ENCODE results near the gene RENBP.
A peak's percentile ranks its signal among the peaks of the same experiment; 100 is the strongest.

Gene RENBP

DNA sequence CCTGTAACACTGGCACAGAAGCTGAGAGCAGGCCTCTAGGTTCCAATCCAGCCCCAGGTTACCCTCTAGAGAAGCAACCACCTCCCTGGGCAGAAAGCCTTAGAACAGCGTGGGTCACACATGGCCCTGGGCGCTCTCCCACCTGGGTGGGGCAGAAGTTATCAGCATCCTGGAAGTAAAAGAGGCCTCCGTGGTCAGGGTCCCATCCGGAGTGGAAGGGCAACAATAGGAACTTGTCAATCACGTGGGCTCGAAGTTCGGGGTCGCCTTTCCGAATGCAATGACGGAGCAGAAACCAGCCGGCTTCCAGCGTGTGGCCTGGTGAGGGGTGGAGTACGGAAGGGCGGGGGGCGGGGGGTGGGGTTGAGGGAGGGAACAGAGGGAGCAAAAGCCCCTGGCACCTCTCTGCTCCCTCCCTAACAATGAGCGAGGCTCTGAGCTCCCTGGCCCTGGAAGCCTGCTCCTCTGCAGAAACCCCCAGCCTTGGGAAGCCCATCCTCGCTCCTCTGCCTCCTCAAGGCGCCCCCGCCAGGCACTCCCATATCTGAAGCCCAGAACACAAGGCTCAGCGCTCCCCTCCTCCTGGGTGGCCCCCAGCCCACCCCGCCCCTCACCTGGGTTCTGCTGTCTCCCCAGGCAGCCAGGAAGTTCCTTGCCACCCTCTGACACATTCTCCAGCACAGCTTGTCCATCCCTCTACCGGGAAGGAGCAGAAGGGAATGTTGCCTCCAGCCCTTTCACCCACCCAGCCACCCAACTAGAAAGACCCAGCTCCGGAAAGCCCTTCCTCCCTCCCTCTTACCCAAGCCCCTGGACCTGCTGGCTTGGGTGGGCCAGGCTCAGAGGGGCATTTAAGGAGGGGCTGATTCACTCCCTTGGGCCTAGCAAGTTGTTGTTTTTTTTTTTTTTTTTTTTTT lies 2.8 kb downstream of the RENBP start:
- H3K4me3 ChIP-seq (ENCODE audit: low read depth, low read length) = peak overlapping the region; percentile 41
- H3K27me3 ChIP-seq (ENCODE audit: control insufficient read depth, insufficient read depth, low read length) = no peaks in the 10 kb centered on the region
- H3K4me1 ChIP-seq (ENCODE audit: control insufficient read depth, insufficient read depth, low read length) = peaks cover 44% of the 10 kb centered on the region; the same call in 1 of the 2 replicates
- no peaks in the 10 kb centered on the region; the same call in 1 of the 2 replicates for H3K9me3 ChIP-seq (ENCODE audit: control insufficient read depth, insufficient read depth, low read depth, low read length)
- H3K27ac ChIP-seq (ENCODE audit: low read depth, low read length) = peak overlapping the region; percentile 90; the same call in 1 of the 2 replicates
- H3K9ac ChIP-seq (ENCODE audit: low read length) = peak overlapping the region; percentile 86
- peaks cover 14% of the 10 kb centered on the region; the same call in 1 of the 2 replicates for H3K36me3 ChIP-seq (ENCODE audit: control insufficient read depth, insufficient read depth, low read length)

- peaks cover 7% of the 10 kb centered on the region; the same call in 1 of the 2 replicates for H3K36me3 ChIP-seq (ENCODE audit: control insufficient read depth, insufficient read depth, low read length)
- no peaks in the 10 kb centered on the region for H3K27me3 ChIP-seq (ENCODE audit: control insufficient read depth, insufficient read depth, low read length)
- no peaks in the 10 kb centered on the region; the same call in 1 of the 2 replicates for H3K9me3 ChIP-seq (ENCODE audit: control insufficient read depth, insufficient read depth, low read depth, low read length)
- peaks cover 49% of the 10 kb centered on the region; the same call in 1 of the 2 replicates for H3K4me1 ChIP-seq (ENCODE audit: control insufficient read depth, insufficient read depth, low read length)
- H3K27ac ChIP-seq (ENCODE audit: low read depth, low read length) = no peak overlapping the region
- peak overlapping the region; percentile 1; the same call in 1 of the 2 replicates for H3K4me3 ChIP-seq (ENCODE audit: low read depth, low read length)
- H3K9ac ChIP-seq (ENCODE audit: low read length) = no peak overlapping the region
Observed at GRCh38 chrX:153939573-153939972, 4.9 kb downstream of the RENBP start.

DNA sequence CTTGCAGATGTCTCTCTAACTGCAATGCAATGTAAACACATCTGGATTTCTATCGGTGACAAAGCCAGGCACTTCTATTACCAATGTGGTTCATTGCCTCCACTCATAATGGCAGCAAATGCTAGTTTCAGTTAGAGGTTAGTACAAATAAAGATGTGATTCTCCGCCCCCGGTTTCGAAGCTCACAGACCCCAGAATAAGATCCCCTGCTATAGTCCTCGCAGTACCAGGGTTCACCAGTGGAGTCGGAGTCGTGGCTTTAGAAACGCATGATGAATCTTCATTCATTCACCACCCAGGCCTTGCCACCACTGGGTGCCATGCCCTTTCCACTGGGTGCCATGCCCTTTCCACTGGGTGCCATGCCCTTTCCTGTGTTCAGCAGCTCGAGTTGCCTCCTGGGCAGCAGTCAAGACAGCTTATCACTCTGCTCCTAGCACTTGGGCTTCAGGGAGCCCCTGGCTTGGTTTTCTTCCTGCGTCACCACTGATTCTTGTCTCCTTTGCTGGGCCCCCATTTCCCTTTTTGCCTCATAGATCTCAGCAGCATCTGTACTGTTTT lies 6.1 kb downstream of the RENBP start:
- no peak overlapping the region for H3K27ac ChIP-seq (ENCODE audit: low read depth, low read length)
- H3K9me3 ChIP-seq (ENCODE audit: control insufficient read depth, insufficient read depth, low read depth, low read length) = no peaks in the 10 kb centered on the region; the same call in 1 of the 2 replicates
- H3K36me3 ChIP-seq (ENCODE audit: control insufficient read depth, insufficient read depth, low read length) = peaks cover 2% of the 10 kb centered on the region; the same call in 1 of the 2 replicates
- H3K4me3 ChIP-seq (ENCODE audit: low read depth, low read length) = no peak overlapping the region
- H3K9ac ChIP-seq (ENCODE audit: low read length) = no peak overlapping the region
- peaks cover 42% of the 10 kb centered on the region; the same call in 1 of the 2 replicates for H3K4me1 ChIP-seq (ENCODE audit: control insufficient read depth, insufficient read depth, low read length)
- no peaks in the 10 kb centered on the region for H3K27me3 ChIP-seq (ENCODE audit: control insufficient read depth, insufficient read depth, low read length)

GRCh38 chrX:153937056-153937455 lies 7.4 kb downstream of the RENBP start:
- H3K4me3 ChIP-seq (ENCODE audit: low read depth, low read length) = no peak overlapping the region
- H3K27ac ChIP-seq (ENCODE audit: low read depth, low read length) = no peak overlapping the region
- H3K27me3 ChIP-seq (ENCODE audit: control insufficient read depth, insufficient read depth, low read length) = no peaks in the 10 kb centered on the region
- no peaks in the 10 kb centered on the region; the same call in 1 of the 2 replicates for H3K9me3 ChIP-seq (ENCODE audit: control insufficient read depth, insufficient read depth, low read depth, low read length)
- H3K36me3 ChIP-seq (ENCODE audit: control insufficient read depth, insufficient read depth, low read length) = peaks cover 13% of the 10 kb centered on the region
- H3K4me1 ChIP-seq (ENCODE audit: control insufficient read depth, insufficient read depth, low read length) = peaks cover 32% of the 10 kb centered on the region; the same call in 1 of the 2 replicates
- no peak overlapping the region for H3K9ac ChIP-seq (ENCODE audit: low read length)

- Histone ChIP-seq H3K27ac (ENCODE audit: low read depth, low read length) (no peak overlapping the region), H3K27me3 (ENCODE audit: control insufficient read depth, insufficient read depth, low read length) (no peaks in the 10 kb centered on the region), H3K4me1 (ENCODE audit: control insufficient read depth, insufficient read depth, low read length) (peaks cover 22% of the 10 kb centered on the region; the same call in 1 of the 2 replicates), H3K4me3 (ENCODE audit: low read depth, low read length) (peak overlapping the region; percentile 52), H3K9me3 (ENCODE audit: control insufficient read depth, insufficient read depth, low read depth, low read length) (peaks cover 6% of the 10 kb centered on the region; the same call in 1 of the 2 replicates), H3K36me3 (ENCODE audit: control insufficient read depth, insufficient read depth, low read length) (peaks cover 29% of the 10 kb centered on the region), H3K9ac (ENCODE audit: low read length) (peak overlapping the region; percentile 5)
Observed at GRCh38 chrX:153935326-153935851, 9.1 kb downstream of the RENBP start.

DNA sequence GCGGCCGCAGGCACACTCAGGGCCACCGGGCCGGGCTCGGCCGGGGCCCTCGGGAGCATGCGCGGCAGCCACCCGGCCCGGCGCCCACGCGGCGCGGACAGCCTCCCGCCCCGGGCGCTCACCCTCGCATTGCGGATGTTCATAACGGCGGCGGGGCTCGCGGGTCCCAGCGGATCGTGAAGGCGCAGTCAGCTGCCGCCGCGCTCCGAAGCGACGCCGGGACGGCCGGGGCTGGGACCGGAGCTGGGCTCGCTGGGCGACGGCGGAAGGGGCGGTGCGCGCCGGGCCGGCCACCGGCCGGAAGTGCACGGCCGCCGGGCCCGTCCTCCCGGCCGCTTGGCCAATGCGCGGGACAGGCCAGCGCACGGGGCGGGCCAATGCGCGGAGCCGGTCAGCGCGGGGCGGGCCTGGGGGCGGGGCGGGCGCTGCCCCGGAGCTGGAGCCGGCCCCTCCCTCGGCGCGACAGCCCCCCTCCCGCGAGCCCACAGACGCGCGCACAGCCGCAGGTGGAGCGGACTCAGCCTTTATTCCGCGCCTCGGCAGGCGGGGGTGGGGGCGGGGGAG lies 9.6 kb downstream of the RENBP start, which contains the start of gene NAA10:
Gene NAA10, minus strand, starts transcription at position 276 of the 564 bp plus-strand sequence. Its CDS starts 133 bp downstream, at position 143.
- Histone ChIP-seq H3K27ac (ENCODE audit: low read depth, low read length) (peak within 1 kb of the TSS; percentile 34; the same call in 1 of the 2 replicates), H3K9me3 (ENCODE audit: control insufficient read depth, insufficient read depth, low read depth, low read length) (peaks cover 9% of the 10 kb centered on the region; the same call in 1 of the 2 replicates), H3K27me3 (ENCODE audit: control insufficient read depth, insufficient read depth, low read length) (no peaks in the 10 kb centered on the region), H3K36me3 (ENCODE audit: control insufficient read depth, insufficient read depth, low read length) (peaks cover 35% of the 10 kb centered on the region), H3K4me1 (ENCODE audit: control insufficient read depth, insufficient read depth, low read length) (peaks cover 17% of the 10 kb centered on the region; the same call in 1 of the 2 replicates), H3K4me3 (ENCODE audit: low read depth, low read length) (peak within 1 kb of the TSS; percentile 79), H3K9ac (ENCODE audit: low read length) (peak within 1 kb of the TSS; percentile 79)

GRCh38 chrX:153934148-153934761 lies 10.2 kb downstream of the RENBP start:
- Histone ChIP-seq H3K27ac (ENCODE audit: low read depth, low read length) (peak overlapping the region; percentile 34; the same call in 1 of the 2 replicates), H3K9ac (ENCODE audit: low read length) (peak overlapping the region; percentile 79), H3K27me3 (ENCODE audit: control insufficient read depth, insufficient read depth, low read length) (no peaks in the 10 kb centered on the region), H3K4me3 (ENCODE audit: low read depth, low read length) (peak overlapping the region; percentile 79), H3K9me3 (ENCODE audit: control insufficient read depth, insufficient read depth, low read depth, low read length) (peaks cover 9% of the 10 kb centered on the region; the same call in 1 of the 2 replicates), H3K4me1 (ENCODE audit: control insufficient read depth, insufficient read depth, low read length) (peaks cover 11% of the 10 kb centered on the region; the same call in 1 of the 2 replicates), H3K36me3 (ENCODE audit: control insufficient read depth, insufficient read depth, low read length) (peaks cover 41% of the 10 kb centered on the region)

DNA sequence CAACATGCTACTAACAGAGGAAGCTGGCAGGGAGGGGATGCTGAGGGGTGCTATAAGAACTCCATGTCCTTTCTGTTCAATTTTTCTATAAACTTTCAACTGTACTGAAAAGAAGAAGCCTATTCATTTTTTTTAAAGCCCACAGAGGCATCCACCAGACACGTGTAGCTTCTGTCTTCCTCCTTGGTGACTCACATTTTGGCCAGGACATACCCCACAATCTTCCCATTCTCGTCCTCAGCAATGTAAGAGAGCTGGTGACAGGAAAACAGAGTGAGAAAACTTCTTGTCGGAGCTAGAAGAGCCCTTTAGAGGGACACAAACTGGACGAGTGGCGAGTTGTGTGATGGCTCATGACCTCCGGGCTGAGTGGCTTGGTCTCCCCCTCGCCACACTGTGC lies 10.7 kb downstream of the RENBP start:
- peaks cover 44% of the 10 kb centered on the region for H3K36me3 ChIP-seq (ENCODE audit: control insufficient read depth, insufficient read depth, low read length)
- peak overlapping the region; percentile 79 for H3K9ac ChIP-seq (ENCODE audit: low read length)
- H3K27ac ChIP-seq (ENCODE audit: low read depth, low read length) = no peak overlapping the region
- H3K9me3 ChIP-seq (ENCODE audit: control insufficient read depth, insufficient read depth, low read depth, low read length) = peaks cover 9% of the 10 kb centered on the region; the same call in 1 of the 2 replicates
- no peaks in the 10 kb centered on the region for H3K27me3 ChIP-seq (ENCODE audit: control insufficient read depth, insufficient read depth, low read length)
- peaks cover 9% of the 10 kb centered on the region; the same call in 1 of the 2 replicates for H3K4me1 ChIP-seq (ENCODE audit: control insufficient read depth, insufficient read depth, low read length)
- H3K4me3 ChIP-seq (ENCODE audit: low read depth, low read length) = peak overlapping the region; percentile 79

DNA sequence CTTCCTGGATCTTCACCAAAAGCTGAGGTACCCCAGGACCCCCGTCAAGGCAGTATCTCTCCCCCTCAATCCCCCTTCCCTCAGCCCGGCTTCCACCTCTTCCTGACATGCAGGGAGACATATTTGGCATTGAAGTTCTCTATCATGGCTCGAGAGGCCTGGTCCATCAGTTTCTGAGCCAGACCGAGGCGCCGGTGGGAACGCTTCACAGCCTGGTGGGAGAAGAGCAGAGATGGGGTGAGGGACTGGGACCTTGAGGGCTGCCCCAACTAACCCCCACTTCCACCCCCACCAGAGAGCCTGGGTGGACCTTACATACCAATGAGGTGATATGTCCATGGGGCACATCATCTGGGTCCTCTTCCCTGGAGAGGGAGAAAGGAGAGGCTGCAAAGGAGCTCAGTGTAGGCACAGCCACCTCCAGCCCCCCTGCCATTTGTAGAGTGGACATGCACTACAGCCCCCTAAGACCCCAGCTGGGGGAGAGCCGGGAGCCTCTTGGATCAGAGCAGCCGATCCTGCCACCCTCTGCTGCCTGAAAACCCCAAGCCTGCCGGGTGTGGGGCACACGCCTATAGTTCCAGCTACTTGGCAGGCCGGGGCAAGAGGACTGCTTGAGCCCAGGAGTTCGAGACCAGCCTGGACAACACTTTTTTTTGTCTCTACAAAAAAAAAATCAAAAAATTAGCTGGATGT lies 12.1 kb downstream of the RENBP start:
- no peak overlapping the region for H3K4me3 ChIP-seq (ENCODE audit: low read depth, low read length)
- H3K27me3 ChIP-seq (ENCODE audit: control insufficient read depth, insufficient read depth, low read length) = no peaks in the 10 kb centered on the region
- peaks cover 10% of the 10 kb centered on the region; the same call in 1 of the 2 replicates for H3K4me1 ChIP-seq (ENCODE audit: control insufficient read depth, insufficient read depth, low read length)
- no peak overlapping the region for H3K27ac ChIP-seq (ENCODE audit: low read depth, low read length)
- H3K9ac ChIP-seq (ENCODE audit: low read length) = no peak overlapping the region
- H3K36me3 ChIP-seq (ENCODE audit: control insufficient read depth, insufficient read depth, low read length) = peaks cover 42% of the 10 kb centered on the region
- peaks cover 9% of the 10 kb centered on the region; the same call in 1 of the 2 replicates for H3K9me3 ChIP-seq (ENCODE audit: control insufficient read depth, insufficient read depth, low read depth, low read length)
